H1 (cell line): ENCODE measurements around the gene HAO1. TPM values are rescaled to one million over a fixed set of nuclear protein-coding genes. Genes with fewer than 3 reads are reported as not detected.

ENCODE experiments used
- CTCF ChIA-PET: fragments of 300-600 bp; sonication (Branson Sonifier 250); formaldehyde crosslinking; loops from one replicate; lab custom pipeline; 2021; ENCODE audit not compliant: partially characterized antibody; lab: Charles Lee
- POLR2A ChIA-PET: fragments of 300-600 bp; sonication (Branson Sonifier 250); formaldehyde crosslinking; loops from one replicate; lab custom pipeline; 2021; ENCODE audit warnings: inconsistent platforms; ENCODE audit not compliant: partially characterized antibody; lab: Charles Lee
- DNase-seq, 2 experiments: peaks; one replicate each; pipeline versions ENCODE4 v3.0.0 to v3.0.0-alpha.2; 2010 to 2022; ENCODE audit warnings: low spot score in 2 of 2, low read depth in 1 of 2, mixed read lengths in 1 of 2
- FAIRE-seq: peaks from 2 replicates; lab custom pipeline; 2011; peaks lifted over from hg19 to GRCh38; lab: Jason Lieb, UNC
- H2AFZ ChIP-seq: 2 replicates; pipeline ENCODE4 v1.8.1; 2012; ENCODE audit warnings: low read length, inconsistent platforms
- H2AK5ac ChIP-seq: 2 replicates; pipeline ENCODE4 v1.6.1; 2013; ENCODE audit warnings: low read depth, low read length
- H2BK120ac ChIP-seq: replicated peaks from 2 replicates; pipeline ENCODE3; 2013; ENCODE audit warnings: low read depth, low read length, inconsistent platforms
- H2BK12ac ChIP-seq: 2 replicates; pipeline ENCODE4 v1.6.1; 2013; ENCODE audit warnings: low read depth, low read length
- H2BK15ac ChIP-seq: 2 replicates; pipeline ENCODE4 v1.6.1; 2013; ENCODE audit warnings: low read length
- H2BK20ac ChIP-seq: 2 replicates; pipeline ENCODE4 v1.6.1; 2013; ENCODE audit warnings: low read length
- H2BK5ac ChIP-seq: 2 replicates; pipeline ENCODE4 v1.6.1; 2013; ENCODE audit warnings: low read depth, low read length
- H3K14ac ChIP-seq: 2 replicates; pipeline ENCODE4 v1.6.1; 2013; ENCODE audit warnings: inconsistent platforms; ENCODE audit not compliant: insufficient read length
- H3K18ac ChIP-seq: 2 replicates; pipeline ENCODE4 v1.6.1; 2013; ENCODE audit warnings: low read length; ENCODE audit errors: extremely low read depth
- H3K23ac ChIP-seq: 2 replicates; pipeline ENCODE4 v1.6.1; 2013; ENCODE audit warnings: inconsistent platforms; ENCODE audit not compliant: insufficient read length
- H3K23me2 ChIP-seq: 2 replicates; pipeline ENCODE4 v1.6.1; 2013; ENCODE audit warnings: low read depth, low read length
- H3K27ac ChIP-seq: 2 replicates; pipeline ENCODE4 v1.6.1; 2011; ENCODE audit warnings: low read depth, low read length, inconsistent platforms
- H3K27me3 ChIP-seq, 4 experiments: replicated peaks in 1 of 4; 1 replicate in 1 of 4; 2 replicates in 3 of 4; pipeline versions ENCODE4 v1.6.1 to v1.8.1; 2011 to 2013; ENCODE audit warnings: low read length in 3 of 4, mild to moderate bottlenecking in 3 of 4, inconsistent platforms in 2 of 4, mixed read lengths in 2 of 4, moderate library complexity in 1 of 4; ENCODE audit not compliant: control insufficient read depth in 3 of 4, insufficient read depth in 3 of 4; ENCODE audit errors: extremely low read depth in 1 of 4
- H3K36me3 ChIP-seq, 4 experiments: 2 replicates each; pipeline versions ENCODE4 v1.6.1 to v1.8.1; 2011 to 2013; ENCODE audit warnings: mild to moderate bottlenecking in 4 of 4, low read length in 3 of 4, moderate library complexity in 2 of 4, control low read depth in 1 of 4, inconsistent platforms in 1 of 4; ENCODE audit not compliant: insufficient read depth in 4 of 4, control insufficient read depth in 2 of 4
- H3K4ac ChIP-seq: replicated peaks from 2 replicates; pipeline ENCODE3; 2013; ENCODE audit warnings: low read length, low read depth, mixed read lengths, inconsistent platforms; ENCODE audit not compliant: insufficient read length
- H3K4me1 ChIP-seq, 4 experiments: replicated peaks in 1 of 4; 1 replicate in 1 of 4; 2 replicates in 3 of 4; pipeline versions ENCODE4 v1.6.1 to v1.8.1; 2011 to 2013; ENCODE audit warnings: low read length in 3 of 4, inconsistent platforms in 2 of 4, mixed read lengths in 1 of 4; ENCODE audit not compliant: insufficient read depth in 4 of 4, control insufficient read depth in 3 of 4
- H3K4me2 ChIP-seq, 2 experiments: 2 replicates each; pipeline versions ENCODE4 v1.6.1 to v1.8.1; 2011 to 2013; ENCODE audit warnings: low read depth in 2 of 2, low read length in 2 of 2, control low read depth in 1 of 2, inconsistent platforms in 1 of 2, mild to moderate bottlenecking in 1 of 2; ENCODE audit not compliant: insufficient read depth in 1 of 2
- H3K4me3 ChIP-seq, 4 experiments: fragments of 200-600, 300-600 bp in 1 of 4; sonication (generic), shearing (Covaris generic), sonication (Bioruptor Twin) in 1 of 4; 2 replicates each; pipeline versions ENCODE4 v1.5.1 to v1.8.1; 2011 to 2016; ENCODE audit warnings: low read length in 4 of 4, low read depth in 3 of 4, control low read depth in 2 of 4, inconsistent platforms in 2 of 4, mild to moderate bottlenecking in 2 of 4, mixed read lengths in 1 of 4, moderate library complexity in 1 of 4; ENCODE audit not compliant: insufficient read depth in 2 of 4; ENCODE audit errors: extremely low read depth in 1 of 4
- H3K56ac ChIP-seq: replicated peaks from 2 replicates; pipeline ENCODE3; 2013; ENCODE audit warnings: low read depth, mild to moderate bottlenecking, mixed read lengths, low read length, inconsistent platforms; ENCODE audit not compliant: insufficient read length
- H3K79me1 ChIP-seq: 2 replicates; pipeline ENCODE4 v1.6.1; 2013; ENCODE audit warnings: low read depth, low read length, control low read depth
- H3K79me2 ChIP-seq, 2 experiments: 2 replicates each; pipeline versions ENCODE4 v1.6.1 to v1.8.1; 2012 to 2013; ENCODE audit warnings: low read length in 2 of 2, mild to moderate bottlenecking in 2 of 2, inconsistent platforms in 1 of 2; ENCODE audit not compliant: insufficient read depth in 2 of 2, control insufficient read depth in 1 of 2
- H3K9ac ChIP-seq, 4 experiments: replicated peaks in 1 of 4; 1 replicate in 1 of 4; 2 replicates in 3 of 4; pipeline versions ENCODE4 v1.6.1 to v1.8.1; 2011 to 2013; ENCODE audit warnings: low read depth in 3 of 4, low read length in 3 of 4, control low read depth in 2 of 4, mild to moderate bottlenecking in 2 of 4, moderate library complexity in 2 of 4, inconsistent platforms in 1 of 4; ENCODE audit errors: extremely low read depth in 1 of 4
- H3K9me3 ChIP-seq, 2 experiments: 2 replicates each; pipeline versions ENCODE4 v1.6.1 to v1.8.1; 2012 to 2013; ENCODE audit warnings: mild to moderate bottlenecking in 2 of 2, moderate library complexity in 2 of 2, control low read depth in 1 of 2, inconsistent platforms in 1 of 2, low read depth in 1 of 2, low read length in 1 of 2, mixed read lengths in 1 of 2; ENCODE audit not compliant: insufficient read depth in 2 of 2
- H4K20me1 ChIP-seq, 2 experiments: replicated peaks in 1 of 2; 2 replicates each; pipeline versions ENCODE3 to v1.8.1; 2011 to 2013; ENCODE audit warnings: inconsistent platforms in 2 of 2, low read length in 2 of 2, mild to moderate bottlenecking in 1 of 2; ENCODE audit not compliant: insufficient read depth in 2 of 2, control insufficient read depth in 1 of 2
- H4K5ac ChIP-seq: 2 replicates; pipeline ENCODE4 v1.6.1; 2013; ENCODE audit warnings: low read length, low read depth, mixed read lengths, inconsistent platforms; ENCODE audit not compliant: insufficient read length
- H4K8ac ChIP-seq: 2 replicates; pipeline ENCODE4 v1.8.0; 2013; ENCODE audit warnings: mild to moderate bottlenecking, moderate library complexity, low read length, inconsistent platforms; ENCODE audit not compliant: insufficient read depth; ENCODE audit errors: extremely low read depth
- H4K91ac ChIP-seq: replicated peaks from 2 replicates; pipeline ENCODE3; 2013; ENCODE audit warnings: low read length, mixed read lengths, inconsistent platforms; ENCODE audit not compliant: insufficient read length
- ASH2L ChIP-seq: fragments of 200-600, 300-600 bp; sonication (generic); IDR thresholded peaks from one replicate; pipeline ENCODE4 v1.7.1; 2017; ENCODE audit warnings: low read length
- KDM5A ChIP-seq: fragments of 200-600 bp; IDR thresholded peaks from 2 replicates; pipeline ENCODE4 v1.7.1; 2012; ENCODE audit warnings: mild to moderate bottlenecking, low read length, inconsistent platforms, mixed read lengths
- SP4 ChIP-seq: IDR thresholded peaks from 2 replicates; pipeline ENCODE4 v1.6.1; 2012; ENCODE audit warnings: low read length, inconsistent platforms
- WGBS, 2 experiments: shearing (Covaris generic) in 1 of 2; methylation state at CpG; one replicate each; pipeline versions ENCODE4 v1.1.6 to v1.1.7; 2013 to 2015; ENCODE audit warnings: low lambda C conversion rate in 2 of 2, mixed read lengths in 2 of 2, inconsistent platforms in 1 of 2, low coverage in 1 of 2, missing lambda C conversion rate in 1 of 2; ENCODE audit not compliant: insufficient replicate concordance in 2 of 2, insufficient coverage in 1 of 2, insufficient read length in 1 of 2; ENCODE audit errors: extremely low coverage in 1 of 2, missing lambda C conversion rate in 1 of 2; 5-methylcytosine and 5-hydroxymethylcytosine counted together
- polyA plus RNA-seq, 7 experiments: library from polyadenylated mRNA; depleted of rRNA in 3 of 7; stranded (reverse) in 5 of 7; unstranded in 2 of 7; fragments of >200 nt in 5 of 7; fragments of 200-250 nt in 2 of 7; gene quantifications; 1 replicate in 5 of 7; 2 replicates in 1 of 7; 4 replicates in 1 of 7; pipeline versions ENCODE4 v1.2.1 to v1.2.3, GENCODE V29; 2011 to 2013; ENCODE audit warnings: missing spikeins in 2 of 7, mixed read lengths in 2 of 7
- total RNA-seq: library from RNA; stranded (reverse); fragmentation: NEBNext Ultra II Directional; extraction: Animal tissue kit (Norgen Biotek cat#: 25700); gene quantifications from 2 replicates; pipeline ENCODE4 v1.2.1, GENCODE V29; 2021

The HAO1 gene
- total and polyA plus RNA-seq, 2 of the 8 experiments (the other 6 are each of a cell fraction or from before 2014, with no cell fraction given): not detected

GRCh38 chr20:7974785-7975435 lies 34.7 kb upstream of the HAO1 start:
- no peak overlapping the region for H4K91ac ChIP-seq
- no peak overlapping the region for H3K4me2 ChIP-seq
- FAIRE-seq (no peak), DNase-seq (no peak)
- ChIA-PET POLR2A (no interaction called here), CTCF (interaction anchor here (1.1 to 1.5 kb wide), 2 partner anchors 9 to 38 kb away, joined by 4 to 5 read pairs; no protein-coding TSS in a partner anchor)
- no peak overlapping the region for H2BK20ac ChIP-seq
- no peaks in the 10 kb centered on the region for H3K79me1 ChIP-seq
- no peaks in the 10 kb centered on the region for H3K79me2 ChIP-seq
- H3K9me3 ChIP-seq: no peaks in the 10 kb centered on the region
- no peaks in the 10 kb centered on the region for H3K23me2 ChIP-seq
- H3K18ac ChIP-seq: no peak overlapping the region
- TF ChIP-seq KDM5A (no peak), ASH2L (no peak), SP4 (no peak)
- WGBS, 2 experiments: 88% methylated on average over 4 of the region's 4 CpGs; no CpG with 5 or more reads in 1 of the 2 experiments
- no peak overlapping the region for H3K9ac ChIP-seq
- H3K56ac ChIP-seq: no peak overlapping the region
- H4K20me1 ChIP-seq: no peaks in the 10 kb centered on the region
- no peak overlapping the region for H3K23ac ChIP-seq
- no peak overlapping the region for H2BK12ac ChIP-seq
- H2BK120ac ChIP-seq: no peak overlapping the region
- no peak overlapping the region for H4K5ac ChIP-seq
- H3K27ac ChIP-seq: no peak overlapping the region
- H3K4ac ChIP-seq: no peak overlapping the region
- H2BK15ac ChIP-seq: no peak overlapping the region
- H3K14ac ChIP-seq: no peak overlapping the region
- H2AK5ac ChIP-seq: no peak overlapping the region
- H2BK5ac ChIP-seq: no peak overlapping the region
- no peak overlapping the region for H2AFZ ChIP-seq
- no peaks in the 10 kb centered on the region for H3K4me1 ChIP-seq
- no peaks in the 10 kb centered on the region for H3K36me3 ChIP-seq
- H4K8ac ChIP-seq: no peak overlapping the region
- no peak overlapping the region for H3K4me3 ChIP-seq
- H3K27me3 ChIP-seq: peaks cover 0 to 1% (median 0%) of the 10 kb centered on the region in 4 experiments; a peak in 1 of 7 replicates
